Activated T-cell treated with anti-CD3 and anti-CD28 coated beads for 1 hour (primary cell): ENCODE measurements around the gene ZNHIT6.

Experiments
- DNase-seq: peaks from one replicate; pipeline ENCODE4 v3.0.0-alpha.2; 2020; ENCODE audit warnings: low read depth

Gene ZNHIT6

DNA sequence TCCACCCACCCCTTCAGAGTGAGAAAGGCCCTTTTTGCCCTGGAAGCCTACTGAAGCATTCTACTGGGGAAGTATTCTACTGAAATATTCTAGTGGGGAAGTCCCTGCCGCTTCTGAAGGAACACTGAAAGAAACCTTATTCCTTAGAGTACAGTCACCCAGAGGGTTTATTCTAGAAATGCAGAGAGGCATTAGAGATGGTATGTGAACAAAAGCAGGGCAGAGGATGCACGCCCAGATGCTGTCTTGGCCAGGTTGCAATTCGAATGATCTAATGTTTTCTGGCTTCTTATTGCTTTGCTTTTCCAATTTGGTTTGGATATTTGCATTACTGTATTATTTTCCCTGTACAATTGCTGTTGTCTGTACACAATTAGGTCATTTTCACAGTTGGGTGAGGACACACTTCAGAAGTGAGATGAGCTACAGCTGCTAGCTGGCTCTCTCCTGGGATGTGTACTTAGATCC is 90.6 kb downstream of the ZNHIT6 start:
- no peak for DNase-seq

DNA sequence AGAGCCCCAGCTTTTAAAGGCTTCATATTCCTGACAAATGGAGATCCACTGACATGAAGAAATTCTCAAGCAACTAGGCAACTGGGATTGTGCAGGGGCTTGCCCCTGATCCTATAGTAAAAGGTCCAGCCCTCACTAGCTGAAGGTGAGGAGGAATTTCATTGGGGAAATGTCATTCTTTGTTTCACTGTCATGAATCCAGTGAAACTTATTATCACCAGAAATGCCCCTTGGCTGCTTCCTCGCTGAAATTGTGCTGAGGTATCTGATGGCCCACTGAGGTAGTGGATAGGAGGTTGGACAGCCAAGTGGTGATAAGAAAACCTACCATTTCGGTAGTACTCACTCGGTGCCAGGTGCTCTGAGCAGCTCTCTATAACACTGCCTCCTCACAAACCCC is 91.5 kb downstream of the ZNHIT6 start:
- DNase-seq = no peak

DNA sequence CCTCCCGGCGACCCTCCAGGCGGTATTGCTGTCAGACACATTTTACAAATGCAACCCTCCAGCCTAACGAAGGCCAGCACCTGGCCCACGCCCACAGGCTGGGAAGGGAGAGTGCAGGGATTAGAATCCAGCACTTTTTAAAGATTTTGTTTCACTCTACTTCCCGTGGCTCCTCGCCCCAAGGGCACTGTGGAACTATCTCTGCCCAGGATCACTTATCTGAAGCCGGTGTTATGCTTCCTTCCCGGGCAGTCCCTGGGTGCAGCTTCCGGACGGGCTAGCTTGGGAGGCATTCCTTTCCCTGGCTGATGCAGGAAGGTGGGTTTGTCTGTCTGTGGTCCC is 91.9 kb downstream of the ZNHIT6 start:
- DNase-seq = no peak

DNA sequence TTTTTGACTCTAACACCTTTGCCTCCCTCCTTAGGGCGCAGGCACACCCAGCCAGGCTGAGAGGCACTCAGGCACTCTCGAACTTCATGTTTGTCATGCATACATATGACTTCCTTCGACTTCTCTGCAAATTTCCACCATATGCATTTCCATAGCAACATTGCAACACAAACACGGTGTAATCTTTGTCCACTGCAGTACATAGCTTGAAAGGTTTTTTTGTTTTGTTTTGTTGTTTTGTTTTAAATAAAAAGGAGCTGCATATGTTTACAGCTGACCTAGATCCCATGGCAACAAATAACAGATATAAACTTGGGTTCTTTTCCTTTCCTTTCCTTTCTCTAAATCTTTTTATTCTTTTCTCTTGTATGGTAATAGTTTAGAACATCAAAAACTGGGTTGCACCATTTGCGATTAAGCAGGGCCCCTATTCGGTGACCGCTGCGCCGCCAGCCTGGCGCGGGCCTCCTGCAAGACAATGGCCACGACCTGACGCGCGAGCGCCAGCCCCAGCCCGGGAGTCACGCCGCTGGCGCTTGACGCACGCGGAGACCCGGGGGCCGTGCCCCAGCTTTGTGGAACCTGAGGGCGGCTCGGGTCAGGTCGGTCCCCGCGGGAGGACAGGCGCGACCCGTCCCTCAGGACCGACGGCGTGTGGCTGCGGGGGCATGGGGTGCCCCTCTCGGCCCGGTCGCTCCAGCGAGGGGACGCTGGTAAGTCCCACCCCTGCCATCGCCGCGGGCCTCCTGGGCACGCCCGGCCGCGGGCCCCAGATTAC is 92.5 kb downstream of the ZNHIT6 start:
- DNase-seq = no peak

DNA sequence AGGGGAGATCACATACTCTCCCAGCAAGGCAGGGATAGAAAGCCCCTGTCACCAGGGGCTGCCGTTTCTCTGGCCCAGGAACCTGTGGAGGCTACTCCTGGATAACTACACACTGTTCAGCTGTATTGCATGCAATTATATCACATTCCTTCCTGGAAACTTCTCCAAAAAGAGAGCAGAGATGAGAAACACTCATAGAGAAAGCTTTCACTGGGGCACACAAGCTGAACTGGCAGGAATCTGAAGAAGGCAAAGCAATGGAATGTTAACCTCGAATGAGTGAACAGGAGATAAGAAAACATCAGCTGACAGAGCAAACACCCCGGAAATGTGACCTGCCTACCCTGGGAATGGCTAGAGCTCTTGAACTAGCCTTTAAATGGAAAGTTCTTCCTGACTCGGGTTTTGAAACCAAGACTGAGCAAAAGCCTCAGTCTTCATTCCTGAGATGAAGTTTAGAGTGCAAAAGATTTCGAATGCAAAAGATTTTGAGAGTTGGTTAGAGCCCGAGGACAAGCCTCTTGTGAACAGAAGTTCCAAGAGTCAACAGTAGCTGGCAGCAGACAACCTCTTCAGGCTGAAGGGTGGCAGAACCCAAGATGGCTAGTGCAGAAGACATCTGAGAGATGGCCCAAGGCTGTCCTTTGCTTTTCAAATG is 95.4 kb downstream of the ZNHIT6 start:
- no peak for DNase-seq

DNA sequence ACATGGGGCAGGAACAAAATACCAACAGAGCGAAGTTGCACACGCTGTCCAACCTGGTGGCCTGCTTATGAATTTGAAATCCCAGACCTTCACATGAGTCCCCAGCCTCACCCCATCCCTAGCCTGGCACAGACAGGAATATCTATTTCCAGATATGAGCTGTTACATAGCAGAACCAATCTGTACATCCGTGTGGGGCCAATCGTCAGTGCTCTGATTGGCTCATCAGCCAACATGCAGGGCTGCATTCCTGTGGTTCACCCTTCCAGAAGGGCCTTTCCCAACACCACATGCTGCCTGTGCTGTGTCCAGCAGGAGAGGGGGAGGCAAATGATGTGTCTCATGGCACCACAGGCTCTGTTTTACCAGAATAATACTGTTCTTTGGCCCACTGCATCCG is 96.4 kb downstream of the ZNHIT6 start:
- no peak for DNase-seq

DNA sequence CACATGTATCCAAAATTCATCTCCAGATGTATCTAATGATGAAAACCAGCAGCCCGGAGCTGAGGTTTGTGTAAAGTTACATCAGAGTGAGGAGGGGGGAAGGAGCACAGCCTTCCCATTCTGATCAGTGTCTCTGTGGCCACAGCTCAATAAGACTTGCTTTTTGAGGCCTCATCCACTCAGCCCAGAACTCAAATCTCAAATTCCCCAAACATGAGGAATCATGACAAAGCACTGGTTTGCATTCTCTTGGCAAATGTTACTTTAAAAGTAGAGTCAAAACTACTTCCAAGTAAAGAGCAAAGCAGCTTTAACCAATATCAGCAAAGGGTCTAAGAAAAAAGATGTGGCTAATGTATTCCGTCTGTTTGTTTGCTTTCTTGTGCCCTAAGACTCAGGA is 96.8 kb downstream of the ZNHIT6 start:
- no peak for DNase-seq

DNA sequence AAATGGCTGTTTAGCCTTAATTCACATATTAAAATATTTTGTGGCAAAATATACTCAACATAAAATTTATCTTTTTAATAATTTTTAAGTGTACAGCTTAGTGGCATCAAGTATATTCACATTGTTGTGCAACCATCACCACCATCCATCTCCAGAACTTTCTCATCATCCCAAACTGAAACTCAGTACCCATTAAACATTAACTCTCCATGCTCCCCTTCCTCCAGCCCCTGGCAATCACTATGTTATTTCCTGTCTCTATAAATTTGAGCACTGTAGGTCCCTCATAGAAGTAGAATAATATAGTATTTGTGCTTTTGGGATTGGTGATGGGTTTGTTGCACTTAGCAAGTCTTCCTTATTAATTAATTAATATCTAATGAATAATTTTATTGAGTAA is 98.3 kb downstream of the ZNHIT6 start:
- no peak for DNase-seq

DNA sequence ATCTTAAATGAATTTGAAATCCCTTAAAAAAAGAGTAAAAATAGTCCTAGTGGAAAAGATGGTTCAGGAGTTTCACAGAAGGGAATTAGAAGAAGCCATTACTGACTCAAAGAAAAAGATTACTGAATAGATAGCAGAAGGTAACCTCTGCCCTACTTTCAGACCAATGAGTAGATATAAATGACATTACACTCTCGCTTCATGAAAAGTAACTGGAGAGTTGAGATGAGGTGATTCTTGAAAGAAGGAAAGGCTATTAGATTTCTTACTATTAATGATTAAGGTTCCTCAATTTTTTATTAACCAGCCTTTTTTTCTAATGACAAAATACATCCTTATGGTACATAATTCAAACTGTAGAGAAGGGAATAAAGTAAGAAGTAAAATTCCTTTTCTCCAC is 99.4 kb downstream of the ZNHIT6 start:
- DNase-seq = no peak

DNA sequence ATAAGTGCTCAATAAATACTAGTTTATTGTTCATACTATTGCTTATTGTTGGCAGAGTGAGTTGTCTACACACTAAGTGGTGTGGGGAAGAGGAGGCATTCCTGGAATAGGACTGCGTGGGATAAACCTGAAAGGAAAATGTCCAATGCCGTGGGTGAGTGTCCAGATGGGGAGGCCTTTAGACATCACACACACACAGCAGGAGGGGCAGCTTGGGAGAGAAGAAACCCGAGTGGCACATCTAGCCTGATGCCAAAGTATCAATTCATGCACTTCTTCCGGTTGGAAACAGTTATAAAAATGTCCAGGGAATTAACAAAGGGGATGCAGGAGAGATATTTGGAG is 100.3 kb downstream of the ZNHIT6 start:
- DNase-seq = no peak

DNA sequence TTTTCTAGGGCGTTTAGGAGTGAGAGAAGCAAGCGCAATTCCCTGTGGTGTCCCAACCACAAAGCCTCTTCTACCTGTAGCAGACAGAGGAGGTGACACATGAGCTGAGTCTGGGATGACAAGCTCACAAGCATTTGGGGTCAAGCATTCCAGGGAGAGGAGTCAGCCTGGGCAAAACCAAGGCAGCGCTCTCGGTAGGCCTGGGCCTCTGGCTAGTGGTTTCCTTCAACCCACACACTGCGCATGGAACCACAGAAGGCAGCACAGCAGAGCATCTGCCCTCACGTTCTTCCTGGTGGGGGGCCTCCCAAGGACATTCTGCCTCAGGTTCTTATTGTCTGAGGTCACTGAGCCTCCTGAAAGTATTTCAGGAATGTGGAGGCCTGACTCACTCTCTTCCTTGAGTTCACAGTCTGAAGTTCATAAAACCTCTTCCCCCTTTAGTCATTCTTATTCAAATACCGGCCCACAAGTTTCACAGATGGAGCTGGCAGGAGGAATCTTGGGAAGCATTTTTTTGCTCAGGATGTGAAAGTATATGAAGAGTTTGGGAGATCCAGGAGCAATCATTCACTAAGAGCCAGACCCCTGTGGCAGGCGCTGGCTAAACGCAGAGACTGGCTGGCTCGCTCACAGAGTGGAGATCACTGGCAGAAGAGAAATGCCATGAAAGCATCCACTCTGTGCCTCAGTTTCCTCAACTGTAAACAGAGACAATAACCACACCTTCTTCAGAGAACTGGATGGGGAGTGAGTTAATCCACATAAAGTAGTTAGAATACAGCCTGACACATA is 100.9 kb downstream of the ZNHIT6 start:
- DNase-seq = no peak

DNA sequence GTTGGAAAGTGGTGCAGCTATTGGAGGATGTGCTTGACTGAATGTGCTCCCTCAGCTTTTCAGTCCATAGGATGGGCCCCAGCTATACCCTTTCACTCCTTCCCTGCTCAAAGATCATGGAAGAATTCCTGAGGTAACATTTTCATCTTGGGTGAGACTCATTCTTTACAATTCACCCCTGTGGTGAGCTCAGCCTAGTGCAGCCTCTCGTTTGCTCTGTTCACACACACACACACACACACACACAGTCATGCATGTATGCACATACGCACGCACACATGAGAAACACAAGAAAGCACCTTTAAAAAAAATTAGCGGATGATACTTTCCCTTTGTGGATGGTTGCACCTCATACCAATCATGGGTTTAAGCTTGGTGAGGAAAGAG is 101.8 kb downstream of the ZNHIT6 start:
- DNase-seq = no peak

DNA sequence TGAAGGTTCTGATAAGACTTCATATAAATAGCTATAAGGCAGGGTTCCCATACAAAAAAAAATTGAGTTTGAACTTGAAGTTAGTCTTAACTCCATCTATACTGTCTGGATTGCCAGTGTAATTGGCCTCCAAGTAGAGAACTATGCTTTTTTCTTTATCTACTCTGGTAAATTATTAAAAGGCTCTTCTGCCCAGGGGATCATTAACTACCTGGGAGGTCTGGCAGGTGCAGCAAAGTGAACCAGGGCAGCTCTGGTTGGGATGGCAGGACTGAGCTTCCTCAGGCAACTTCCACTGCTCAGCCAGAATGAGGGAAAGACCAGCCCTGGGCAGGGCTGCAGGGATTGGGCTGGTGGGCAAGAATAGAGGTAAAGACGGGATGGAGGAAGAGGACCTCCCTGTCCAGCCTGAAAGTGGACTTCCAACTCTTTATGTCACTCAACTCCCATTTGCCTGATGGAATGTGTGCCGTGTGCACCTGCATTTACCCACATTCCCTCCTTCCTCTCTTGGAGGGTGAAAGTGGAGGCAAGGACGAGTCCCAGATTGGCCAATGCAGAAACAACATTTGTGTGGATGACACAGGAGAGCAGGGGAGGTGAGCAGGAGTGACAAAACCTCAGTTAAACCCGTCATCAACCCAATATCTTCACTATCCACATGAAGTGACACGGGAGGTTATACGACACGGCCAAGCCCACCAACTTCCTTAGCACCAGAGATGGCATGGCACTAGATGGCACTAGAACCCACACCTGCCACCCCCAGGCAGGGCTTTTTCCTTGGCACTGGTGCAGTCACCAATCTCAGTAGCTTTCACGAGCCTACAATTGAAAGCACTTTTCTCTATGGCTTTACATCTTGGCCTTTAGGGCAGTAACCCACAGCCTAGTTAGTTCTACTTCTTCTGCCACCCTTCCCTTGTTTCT is 102.5 kb downstream of the ZNHIT6 start:
- no peak for DNase-seq

DNA sequence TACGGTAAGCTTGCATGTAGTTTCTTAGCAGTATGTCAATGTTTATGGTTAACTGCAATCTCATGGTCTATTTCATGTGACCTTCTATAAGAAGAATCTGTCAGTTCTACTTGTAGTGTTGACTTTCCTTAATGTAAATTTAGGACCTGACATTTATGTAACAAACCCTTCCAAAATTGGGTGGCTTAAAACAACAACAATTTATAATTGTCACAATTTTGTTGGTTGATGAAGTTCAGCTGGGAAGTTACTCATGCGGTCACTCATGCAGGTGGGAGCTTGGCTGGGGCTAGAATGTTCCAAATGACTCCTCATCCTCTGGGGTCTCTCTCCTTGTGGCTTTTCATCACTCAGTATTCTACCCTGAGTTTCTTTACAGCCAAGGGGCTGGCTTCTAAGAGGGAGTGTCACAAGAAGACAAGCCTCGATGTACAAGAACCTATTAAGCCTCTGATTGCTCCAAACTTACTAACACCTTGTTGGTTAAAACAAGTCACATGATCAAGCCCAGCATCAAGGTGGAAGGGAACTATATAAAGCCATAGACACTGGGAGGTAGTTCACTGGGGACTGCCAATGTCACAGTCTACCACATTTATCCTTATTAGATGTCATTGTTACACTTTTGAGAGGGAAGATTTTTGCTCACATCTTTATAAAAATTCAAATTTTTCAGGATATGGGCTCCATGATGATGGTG is 103.8 kb downstream of the ZNHIT6 start:
- DNase-seq = no peak

DNA sequence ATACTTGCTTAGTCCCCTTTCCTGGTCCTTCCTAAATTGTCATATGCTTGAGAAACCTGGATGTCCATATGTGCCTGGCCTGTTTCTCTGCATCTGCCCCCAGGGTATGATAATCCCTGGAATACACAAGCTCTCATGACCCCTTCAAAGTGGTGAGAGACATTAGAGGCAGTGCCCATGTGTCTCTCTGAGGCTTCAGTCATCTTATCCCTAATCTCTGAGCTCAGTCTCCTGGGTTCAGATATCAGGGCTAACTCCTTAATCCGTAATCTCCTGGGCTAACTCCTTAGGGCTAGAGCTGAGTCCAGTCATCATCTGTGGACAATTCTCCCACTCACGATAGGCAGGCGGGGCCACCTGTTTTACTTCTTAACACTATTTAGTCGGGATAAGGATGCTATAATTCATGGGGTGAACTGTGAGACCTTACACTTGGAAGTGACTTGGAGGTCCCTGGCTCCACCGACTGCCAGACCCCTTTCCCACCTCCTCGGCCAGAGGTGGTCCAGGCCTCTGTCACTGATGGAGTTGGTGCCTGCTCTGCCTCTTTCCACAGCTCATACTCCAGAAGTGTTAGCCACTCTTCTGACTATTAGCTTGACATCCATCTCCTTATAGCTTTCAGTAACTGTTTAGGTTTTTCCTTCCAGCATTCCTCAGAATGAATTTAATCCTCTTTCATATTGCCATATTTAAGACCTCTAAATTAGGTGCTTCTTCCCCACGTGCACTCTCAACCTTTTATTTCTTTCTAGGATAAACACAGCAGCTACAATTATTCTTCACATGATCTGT is 105.0 kb downstream of the ZNHIT6 start:
- no peak for DNase-seq

DNA sequence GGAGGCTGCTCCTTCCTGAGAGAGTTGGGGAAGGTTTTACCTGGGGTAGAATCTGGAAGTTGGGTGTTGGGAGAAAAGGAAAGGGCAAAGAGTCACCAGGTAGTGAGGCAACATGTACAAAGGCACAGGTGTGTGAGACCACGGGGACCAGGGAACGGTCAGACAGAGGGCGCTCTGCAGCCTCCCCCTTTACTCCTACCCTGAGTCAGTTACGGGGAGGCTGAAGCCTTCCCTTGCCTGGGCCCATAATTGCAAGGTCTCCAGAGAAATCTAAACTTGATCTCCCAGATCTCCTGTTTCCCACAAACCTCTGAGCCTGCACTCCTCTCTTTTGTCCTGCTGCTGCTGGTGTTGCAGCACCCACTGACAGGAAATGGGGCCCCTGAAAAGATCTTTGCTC is 105.7 kb downstream of the ZNHIT6 start:
- DNase-seq = no peak

DNA sequence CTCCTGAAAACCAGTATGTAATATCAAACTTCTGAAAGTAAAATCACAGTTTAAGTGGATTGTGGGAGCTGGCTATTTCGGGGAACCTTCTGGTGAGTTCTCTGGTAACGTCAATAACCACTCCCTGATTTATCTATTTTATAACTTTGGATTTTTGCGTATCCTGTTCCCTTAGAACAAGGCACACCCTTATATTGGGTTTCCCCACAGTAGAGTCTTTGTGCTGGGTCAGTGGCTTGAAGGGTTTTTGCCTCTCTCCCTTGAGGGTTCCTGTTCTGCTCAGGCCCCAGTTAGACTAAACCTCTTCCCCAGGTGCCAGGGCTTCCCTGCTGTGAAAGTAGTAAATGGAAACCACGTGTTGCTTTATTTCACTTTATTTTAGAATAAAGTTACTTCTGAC is 106.3 kb downstream of the ZNHIT6 start:
- no peak for DNase-seq

DNA sequence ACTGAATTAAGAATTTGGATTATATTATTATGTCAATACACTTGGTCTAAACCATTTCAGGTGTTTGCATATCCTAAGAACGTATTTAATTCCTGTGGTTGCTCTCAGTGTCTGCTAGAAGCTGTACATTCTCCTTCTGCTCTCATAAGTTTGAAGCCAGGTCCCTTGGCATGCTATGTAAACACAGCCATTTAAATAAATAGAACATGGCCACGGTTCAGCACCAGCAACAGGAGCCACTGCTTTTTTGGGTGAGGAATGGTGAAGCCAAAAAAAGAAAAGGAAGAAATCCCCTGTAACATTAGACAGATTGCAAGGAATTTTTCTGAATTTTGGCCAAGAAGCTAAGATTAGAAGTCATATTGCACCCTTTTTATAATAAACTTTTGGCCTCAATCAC is 108.6 kb downstream of the ZNHIT6 start:
- no peak for DNase-seq
